ENCODE data around the gene ST3GAL6. TPM values are rescaled to one million over a fixed set of nuclear protein-coding genes. Genes with fewer than 3 reads are reported as not detected.
A peak's percentile ranks its signal among the peaks of the same experiment; 100 is the strongest.

Gene ST3GAL6
- total and polyA plus RNA-seq, 2 of the 13 experiments (the other 11 are each of a cell fraction or from before 2014, with no cell fraction given), result 17.5 to 23.2 TPM

DNA sequence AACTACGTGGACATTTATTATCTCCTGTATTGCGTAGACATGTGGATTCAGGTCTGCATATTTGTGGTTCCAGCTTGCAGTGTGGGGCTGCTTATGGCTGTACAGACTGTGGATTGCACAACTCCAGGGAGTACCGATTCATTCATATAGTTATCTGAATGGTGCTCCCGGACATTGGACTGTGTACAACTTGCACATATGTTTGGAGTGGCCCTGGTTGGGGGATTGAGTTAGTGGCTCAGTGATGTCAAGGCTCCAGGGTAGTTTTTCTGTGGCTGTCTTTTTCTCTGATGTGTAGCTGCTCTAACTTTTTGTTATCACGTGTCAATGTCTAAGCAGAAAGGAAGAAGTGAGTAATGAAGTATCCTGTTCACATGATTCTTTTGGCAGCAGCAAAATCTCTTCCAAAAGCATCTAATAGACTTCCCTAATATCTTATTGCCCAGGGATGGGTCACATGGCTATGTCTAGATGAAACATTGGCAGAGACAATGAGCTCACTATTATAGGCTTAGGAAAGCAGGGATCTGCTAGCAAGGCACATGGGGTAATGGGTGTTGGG lies 15.8 kb downstream of the ST3GAL6 start (continued):
- TF ChIP-seq CC2D1A (CRISPR knock-in tag; IDR thresholded peaks at IDR 0.05) (no peak), FOXO1 (CRISPR knock-in tag; IDR thresholded peaks at IDR 0.05) (peak; percentile 90), ZNF253 (CRISPR knock-in tag; IDR thresholded peaks at IDR 0.05; ENCODE audit: borderline replicate concordance) (no peak), CHD2 (IDR thresholded peaks at IDR 0.05; ENCODE audit: low read depth, low read length) (no peak), ZNF660 (CRISPR knock-in tag; IDR thresholded peaks at IDR 0.05; ENCODE audit: borderline replicate concordance, low read depth) (no peak), ZNF451 (CRISPR knock-in tag; IDR thresholded peaks at IDR 0.05) (no peak), ZNF816 (CRISPR knock-in tag; IDR thresholded peaks at IDR 0.05; ENCODE audit: borderline replicate concordance) (peak; percentile 60; the same call in 1 of the 2 replicates), TRIM24 (CRISPR knock-in tag; IDR thresholded peaks at IDR 0.05) (0 out of 2 replicates have a peak, but pooled peaks have one; percentile 37), ZNF12 (CRISPR knock-in tag; IDR thresholded peaks at IDR 0.05) (peak; percentile 58; the same call in 1 of the 2 replicates), NR2C2 (CRISPR knock-in tag; IDR thresholded peaks at IDR 0.05; ENCODE audit: borderline replicate concordance) (peak; percentile 38; the same call in 1 of the 2 replicates), FOXP1 (IDR thresholded peaks at IDR 0.05) (no peak), FOXP1 (CRISPR knock-in tag; IDR thresholded peaks at IDR 0.05) (peak; percentile 78), TBX2 (CRISPR knock-in tag; IDR thresholded peaks at IDR 0.05; ENCODE audit: borderline replicate concordance) (peak; percentile 78), ZBTB21 (CRISPR knock-in tag; IDR thresholded peaks at IDR 0.05) (0 out of 2 replicates have a peak, but pooled peaks have one; percentile 12), ZNF749 (CRISPR knock-in tag; IDR thresholded peaks at IDR 0.05; ENCODE audit: borderline replicate concordance) (peak; percentile 54; the same call in 1 of the 2 replicates), TOPORS (CRISPR knock-in tag; IDR thresholded peaks at IDR 0.05) (no peak), SRF (IDR thresholded peaks at IDR 0.05; ENCODE audit: low read depth, low read length) (0 out of 2 replicates have a peak, but pooled peaks have one; percentile 18), TAF1 (CRISPR knock-in tag; IDR thresholded peaks at IDR 0.05) (0 out of 2 replicates have a peak, but pooled peaks have one; percentile 5)
- TF ChIP-seq, protein P1, sequence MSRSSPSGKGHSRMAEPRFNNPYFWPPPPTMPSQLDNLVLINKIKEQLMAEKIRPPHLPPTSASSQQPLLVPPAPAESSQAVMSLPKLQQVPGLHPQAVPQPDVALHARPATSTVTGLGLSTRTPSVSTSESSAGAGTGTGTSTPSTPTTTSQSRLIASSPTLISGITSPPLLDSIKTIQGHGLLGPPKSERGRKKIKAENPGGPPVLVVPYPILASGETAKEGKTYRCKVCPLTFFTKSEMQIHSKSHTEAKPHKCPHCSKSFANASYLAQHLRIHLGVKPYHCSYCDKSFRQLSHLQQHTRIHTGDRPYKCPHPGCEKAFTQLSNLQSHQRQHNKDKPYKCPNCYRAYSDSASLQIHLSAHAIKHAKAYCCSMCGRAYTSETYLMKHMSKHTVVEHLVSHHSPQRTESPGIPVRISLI (CRISPR knock-in tag; IDR thresholded peaks at IDR 0.05; ENCODE audit: borderline replicate concordance), result peak; percentile 32; the same call in 1 of the 2 replicates
- TF ChIP-seq, protein P2, sequence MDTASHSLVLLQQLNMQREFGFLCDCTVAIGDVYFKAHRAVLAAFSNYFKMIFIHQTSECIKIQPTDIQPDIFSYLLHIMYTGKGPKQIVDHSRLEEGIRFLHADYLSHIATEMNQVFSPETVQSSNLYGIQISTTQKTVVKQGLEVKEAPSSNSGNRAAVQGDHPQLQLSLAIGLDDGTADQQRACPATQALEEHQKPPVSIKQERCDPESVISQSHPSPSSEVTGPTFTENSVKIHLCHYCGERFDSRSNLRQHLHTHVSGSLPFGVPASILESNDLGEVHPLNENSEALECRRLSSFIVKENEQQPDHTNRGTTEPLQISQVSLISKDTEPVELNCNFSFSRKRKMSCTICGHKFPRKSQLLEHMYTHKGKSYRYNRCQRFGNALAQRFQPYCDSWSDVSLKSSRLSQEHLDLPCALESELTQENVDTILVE (CRISPR knock-in tag; IDR thresholded peaks at IDR 0.05), result 0 out of 2 replicates have a peak, but pooled peaks have one; percentile 48
- TF ChIP-seq, protein P3, sequence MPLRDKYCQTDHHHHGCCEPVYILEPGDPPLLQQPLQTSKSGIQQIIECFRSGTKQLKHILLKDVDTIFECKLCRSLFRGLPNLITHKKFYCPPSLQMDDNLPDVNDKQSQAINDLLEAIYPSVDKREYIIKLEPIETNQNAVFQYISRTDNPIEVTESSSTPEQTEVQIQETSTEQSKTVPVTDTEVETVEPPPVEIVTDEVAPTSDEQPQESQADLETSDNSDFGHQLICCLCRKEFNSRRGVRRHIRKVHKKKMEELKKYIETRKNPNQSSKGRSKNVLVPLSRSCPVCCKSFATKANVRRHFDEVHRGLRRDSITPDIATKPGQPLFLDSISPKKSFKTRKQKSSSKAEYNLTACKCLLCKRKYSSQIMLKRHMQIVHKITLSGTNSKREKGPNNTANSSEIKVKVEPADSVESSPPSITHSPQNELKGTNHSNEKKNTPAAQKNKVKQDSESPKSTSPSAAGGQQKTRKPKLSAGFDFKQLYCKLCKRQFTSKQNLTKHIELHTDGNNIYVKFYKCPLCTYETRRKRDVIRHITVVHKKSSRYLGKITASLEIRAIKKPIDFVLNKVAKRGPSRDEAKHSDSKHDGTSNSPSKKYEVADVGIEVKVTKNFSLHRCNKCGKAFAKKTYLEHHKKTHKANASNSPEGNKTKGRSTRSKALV (CRISPR knock-in tag; IDR thresholded peaks at IDR 0.05), result no peak
- TF ChIP-seq, protein P4, sequence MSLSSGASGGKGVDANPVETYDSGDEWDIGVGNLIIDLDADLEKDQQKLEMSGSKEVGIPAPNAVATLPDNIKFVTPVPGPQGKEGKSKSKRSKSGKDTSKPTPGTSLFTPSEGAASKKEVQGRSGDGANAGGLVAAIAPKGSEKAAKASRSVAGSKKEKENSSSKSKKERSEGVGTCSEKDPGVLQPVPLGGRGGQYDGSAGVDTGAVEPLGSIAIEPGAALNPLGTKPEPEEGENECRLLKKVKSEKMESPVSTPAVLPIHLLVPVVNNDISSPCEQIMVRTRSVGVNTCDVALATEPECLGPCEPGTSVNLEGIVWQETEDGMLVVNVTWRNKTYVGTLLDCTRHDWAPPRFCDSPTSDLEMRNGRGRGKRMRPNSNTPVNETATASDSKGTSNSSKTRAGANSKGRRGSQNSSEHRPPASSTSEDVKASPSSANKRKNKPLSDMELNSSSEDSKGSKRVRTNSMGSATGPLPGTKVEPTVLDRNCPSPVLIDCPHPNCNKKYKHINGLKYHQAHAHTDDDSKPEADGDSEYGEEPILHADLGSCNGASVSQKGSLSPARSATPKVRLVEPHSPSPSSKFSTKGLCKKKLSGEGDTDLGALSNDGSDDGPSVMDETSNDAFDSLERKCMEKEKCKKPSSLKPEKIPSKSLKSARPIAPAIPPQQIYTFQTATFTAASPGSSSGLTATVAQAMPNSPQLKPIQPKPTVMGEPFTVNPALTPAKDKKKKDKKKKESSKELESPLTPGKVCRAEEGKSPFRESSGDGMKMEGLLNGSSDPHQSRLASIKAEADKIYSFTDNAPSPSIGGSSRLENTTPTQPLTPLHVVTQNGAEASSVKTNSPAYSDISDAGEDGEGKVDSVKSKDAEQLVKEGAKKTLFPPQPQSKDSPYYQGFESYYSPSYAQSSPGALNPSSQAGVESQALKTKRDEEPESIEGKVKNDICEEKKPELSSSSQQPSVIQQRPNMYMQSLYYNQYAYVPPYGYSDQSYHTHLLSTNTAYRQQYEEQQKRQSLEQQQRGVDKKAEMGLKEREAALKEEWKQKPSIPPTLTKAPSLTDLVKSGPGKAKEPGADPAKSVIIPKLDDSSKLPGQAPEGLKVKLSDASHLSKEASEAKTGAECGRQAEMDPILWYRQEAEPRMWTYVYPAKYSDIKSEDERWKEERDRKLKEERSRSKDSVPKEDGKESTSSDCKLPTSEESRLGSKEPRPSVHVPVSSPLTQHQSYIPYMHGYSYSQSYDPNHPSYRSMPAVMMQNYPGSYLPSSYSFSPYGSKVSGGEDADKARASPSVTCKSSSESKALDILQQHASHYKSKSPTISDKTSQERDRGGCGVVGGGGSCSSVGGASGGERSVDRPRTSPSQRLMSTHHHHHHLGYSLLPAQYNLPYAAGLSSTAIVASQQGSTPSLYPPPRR (CRISPR knock-in tag; IDR thresholded peaks at IDR 0.05; ENCODE audit: borderline replicate concordance), result peak; percentile 43; the same call in 1 of the 2 replicates
